OCI-LY7 (cell line): Measurements from ENCODE around the gene CPT1A.

ENCODE experiments used
- EZH2phosphoT487 ChIP-seq: fragments of 200-600 bp; sonication (generic); IDR thresholded peaks from 2 replicates; pipeline ENCODE4 v1.6.1; 2018; ENCODE audit warnings: low read depth, borderline replicate concordance, mild to moderate bottlenecking, mixed run types, antibody characterized with exemption, low read length, moderate library complexity, mixed read lengths
- TF ChIP-seq, protein P1 (sequence below): fragments of 200-600 bp; sonication (generic); conservative IDR thresholded peaks from 2 replicates; pipeline ENCODE4 v1.5.1; 2014; ENCODE audit warnings: mild to moderate bottlenecking, antibody characterized with exemption, low read length, moderate library complexity, mixed read lengths

DNA sequence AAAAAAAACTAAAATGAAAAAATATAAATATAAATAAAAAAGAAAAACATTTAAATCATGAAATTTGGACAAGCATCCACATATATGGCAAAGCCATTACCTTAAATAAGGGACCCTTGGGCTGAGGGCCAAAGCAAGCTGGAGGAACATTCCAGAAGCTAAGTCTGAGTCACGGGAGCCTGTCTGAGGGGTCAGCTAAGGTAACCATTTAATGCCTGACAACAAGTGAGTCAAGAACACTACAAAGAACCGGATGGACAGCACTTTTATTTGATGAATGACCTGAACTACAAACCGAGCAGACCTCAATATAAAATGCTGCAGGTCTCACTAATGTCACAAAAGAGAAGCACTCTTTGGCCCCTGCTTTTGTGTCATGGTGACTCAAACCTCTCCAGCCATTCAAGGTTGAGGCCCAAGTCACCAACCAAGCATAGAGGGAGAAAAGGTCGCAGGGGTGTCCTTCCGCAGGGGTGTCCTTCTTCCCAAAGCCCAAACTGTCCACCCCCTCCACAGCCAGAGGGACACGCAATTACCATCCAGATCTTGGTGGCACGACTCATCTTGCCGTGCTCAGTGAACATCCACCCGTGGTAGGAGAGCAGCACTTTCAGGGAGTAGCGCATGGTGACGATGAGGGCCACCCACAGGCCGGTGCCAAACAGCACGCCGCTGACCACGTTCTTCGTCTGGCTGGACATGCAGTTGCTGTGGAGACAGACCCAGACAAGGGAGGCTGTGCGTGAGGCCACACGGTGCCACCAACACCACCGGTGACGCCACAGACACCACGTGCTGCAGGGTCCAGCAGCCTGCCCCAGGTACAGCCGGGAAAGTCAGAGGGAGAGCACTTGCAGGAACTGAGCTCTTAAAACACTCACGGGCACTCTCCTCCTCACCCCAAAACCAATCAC is 34.5 kb downstream of the CPT1A start:
- TF ChIP-seq, protein P1, sequence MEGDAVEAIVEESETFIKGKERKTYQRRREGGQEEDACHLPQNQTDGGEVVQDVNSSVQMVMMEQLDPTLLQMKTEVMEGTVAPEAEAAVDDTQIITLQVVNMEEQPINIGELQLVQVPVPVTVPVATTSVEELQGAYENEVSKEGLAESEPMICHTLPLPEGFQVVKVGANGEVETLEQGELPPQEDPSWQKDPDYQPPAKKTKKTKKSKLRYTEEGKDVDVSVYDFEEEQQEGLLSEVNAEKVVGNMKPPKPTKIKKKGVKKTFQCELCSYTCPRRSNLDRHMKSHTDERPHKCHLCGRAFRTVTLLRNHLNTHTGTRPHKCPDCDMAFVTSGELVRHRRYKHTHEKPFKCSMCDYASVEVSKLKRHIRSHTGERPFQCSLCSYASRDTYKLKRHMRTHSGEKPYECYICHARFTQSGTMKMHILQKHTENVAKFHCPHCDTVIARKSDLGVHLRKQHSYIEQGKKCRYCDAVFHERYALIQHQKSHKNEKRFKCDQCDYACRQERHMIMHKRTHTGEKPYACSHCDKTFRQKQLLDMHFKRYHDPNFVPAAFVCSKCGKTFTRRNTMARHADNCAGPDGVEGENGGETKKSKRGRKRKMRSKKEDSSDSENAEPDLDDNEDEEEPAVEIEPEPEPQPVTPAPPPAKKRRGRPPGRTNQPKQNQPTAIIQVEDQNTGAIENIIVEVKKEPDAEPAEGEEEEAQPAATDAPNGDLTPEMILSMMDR, result no peak
- no peak for TF ChIP-seq EZH2phosphoT487
